PC-3 (cell line): ENCODE measurements around the gene CRABP2. TPM values are rescaled to one million over a fixed set of nuclear protein-coding genes. Genes with fewer than 3 reads are reported as not detected.

Experiments used
- ATAC-seq: fragments of 200-7000 bp; cut with Tn5 transposase; 2 replicates; pipeline ENCODE4 v1.9.1; 2020; ENCODE audit warnings: mild to moderate bottlenecking, moderate library complexity
- BruUV-seq: library from RNA; stranded (reverse); fragments of 400-500 nt; replicated peaks from 2 replicates; lab custom pipeline; 2021; lab: Mats Ljungman, UMichigan
- CTCF ChIA-PET: fragments of 300-600 bp; sonication (Branson Sonifier 250); formaldehyde crosslinking; loops from one replicate; lab custom pipeline; 2022; ENCODE audit warnings: antibody characterized with exemption; lab: Charles Lee
- POLR2A ChIA-PET: fragments of 300-600 bp; sonication (Branson Sonifier 250); formaldehyde crosslinking; loops from one replicate; lab custom pipeline; 2022; ENCODE audit warnings: antibody characterized with exemption; ENCODE audit not compliant: unreplicated experiment; lab: Charles Lee
- DNase-seq: peaks from one replicate; pipeline ENCODE4 v3.0.0-alpha.2; 2015
- H2AFZ ChIP-seq: fragments of 300-600 bp; sonication (generic); 2 replicates; pipeline ENCODE4 v1.6.0; 2016; ENCODE audit warnings: antibody characterized with exemption, low read length
- H3F3A ChIP-seq: fragments of 300-600 bp; sonication (generic); one replicate; pipeline ENCODE4 v1.6.0; 2017; ENCODE audit warnings: antibody characterized with exemption, low read length, control low read depth, mild to moderate bottlenecking; ENCODE audit not compliant: unreplicated experiment
- H3K27ac ChIP-seq: fragments of 300-600 bp; sonication (generic); 2 replicates; pipeline ENCODE4 v1.5.1; 2016; ENCODE audit warnings: mild to moderate bottlenecking, low read length
- H3K27me3 ChIP-seq: fragments of 300-600 bp; sonication (generic); 2 replicates; pipeline ENCODE4 v1.6.1; 2016; ENCODE audit warnings: low read length, mixed read lengths
- H3K36me3 ChIP-seq: fragments of 300-600 bp; sonication (generic); 2 replicates; pipeline ENCODE4 v1.6.1; 2016; ENCODE audit warnings: low read depth, mixed run types, low read length, mixed read lengths
- H3K4me1 ChIP-seq: fragments of 300-600 bp; sonication (generic); 2 replicates; pipeline ENCODE4 v1.5.1; 2016; ENCODE audit warnings: low read length; ENCODE audit not compliant: insufficient read depth
- H3K4me2 ChIP-seq: fragments of 300-600 bp; sonication (generic); 2 replicates; pipeline ENCODE4 v1.6.0; 2016; ENCODE audit warnings: low read length
- H3K4me3 ChIP-seq: fragments of 300-600 bp; sonication (generic); 2 replicates; pipeline ENCODE4 v1.5.1; 2016; ENCODE audit warnings: mild to moderate bottlenecking, low read length, mixed read lengths
- H3K79me2 ChIP-seq: fragments of 300-600 bp; sonication (generic); 2 replicates; pipeline ENCODE4 v1.6.1; 2017; ENCODE audit warnings: low read length, mixed read lengths
- H3K9ac ChIP-seq: fragments of 300-600 bp; sonication (generic); 2 replicates; pipeline ENCODE4 v1.6.0; 2016; ENCODE audit warnings: mild to moderate bottlenecking, low read length
- H3K9me2 ChIP-seq: fragments of 300-600 bp; sonication (generic); replicated peaks from 2 replicates; pipeline ENCODE4 v1.6.1; 2016; ENCODE audit warnings: mixed run types, low read length, mixed read lengths
- H3K9me3 ChIP-seq: fragments of 300-600 bp; sonication (generic); 2 replicates; pipeline ENCODE4 v1.6.1; 2016; ENCODE audit warnings: low read length, mixed read lengths
- H4K20me1 ChIP-seq: fragments of 300-600 bp; sonication (generic); 2 replicates; pipeline ENCODE4 v1.6.1; 2016; ENCODE audit warnings: low read length, mixed read lengths
- CTCF ChIP-seq: fragments of 300-600 bp; sonication (generic); conservative IDR thresholded peaks from 2 replicates; pipeline ENCODE4 v1.5.1; 2017; ENCODE audit warnings: antibody characterized with exemption, low read depth, mild to moderate bottlenecking, low read length
- EZH2 ChIP-seq: fragments of 300-600 bp; sonication (generic); IDR thresholded peaks from one replicate; pipeline ENCODE4 v1.6.1; 2017; ENCODE audit warnings: antibody characterized with exemption, mild to moderate bottlenecking, low read length; ENCODE audit not compliant: unreplicated experiment
- EZH2phosphoT487 ChIP-seq: fragments of 300-600 bp; sonication (generic); IDR thresholded peaks from 2 replicates; pipeline ENCODE4 v1.6.1; 2018; ENCODE audit warnings: mild to moderate bottlenecking, antibody characterized with exemption, low read length, borderline replicate concordance
- intact Hi-C: fragments of 100-400 bp; cut with micrococcal nuclease; formaldehyde crosslinking; loops from 2 replicates; pipeline ENCODE4 v1.9.0; 2023
- total RNA-seq: library from RNA; depleted of rRNA; stranded (reverse); fragments of >200 nt; gene quantifications from 2 replicates; pipeline ENCODE4 v1.2.3, GENCODE V29; 2014

Gene CRABP2
- total RNA-seq, 1 experiment from 2014 or later = 120 TPM

- CTCF ChIA-PET = interaction anchor here (0.6 to 3.4 kb wide), 8 partner anchors 12 to 257 kb away, joined by 3 to 37 read pairs (median 6); partner anchors contain the start of genes ISG20L2, METTL25B and MRPL24
- Histone ChIP-seq H3K4me1 (peaks cover 28% of the 10 kb centered on the region), H3K9me3 (no peaks in the 10 kb centered on the region), H3K27ac (no peak within 1 kb of the TSS), H3K36me3 (0 out of 2 replicates have a peak, but pooled peaks cover 3% of the 10 kb centered on the region), H3K27me3 (no peaks in the 10 kb centered on the region), H4K20me1 (no peaks in the 10 kb centered on the region), H3K79me2 (peaks cover 20% of the 10 kb centered on the region), H3F3A (no peaks in the 10 kb centered on the region), H3K9ac (peak within 1 kb of the TSS; percentile 67), H3K4me3 (peak within 1 kb of the TSS; percentile 64), H3K9me2 (no peaks in the 10 kb centered on the region), H3K4me2 (peak within 1 kb of the TSS; percentile 93), H2AFZ (peak within 1 kb of the TSS; percentile 84)
- ATAC-seq (peak; percentile 75), DNase-seq (peak; percentile 76)
- TSS peak; percentile 32 for BruUV-seq
- intact Hi-C loops = loop anchor here (1.0 kb wide), 1 partner anchor 17 kb away; no protein-coding TSS in a partner anchor
- POLR2A ChIA-PET = interaction anchor here (0.5 to 1.1 kb wide), 5 partner anchors 14 to 28 kb away, joined by 3 to 18 read pairs (median 8); no protein-coding TSS in a partner anchor
- no peak for TF ChIP-seq EZH2phosphoT487
- no peak for TF ChIP-seq EZH2
- TF ChIP-seq CTCF = no peak
These were observed 28.4 kb downstream of the CRABP2 start, which contains the start of gene NES for GRCh38 chr1:156676820-156677615. Gene NES, minus strand, starts transcription at chr1:156677407. Its CDS starts 143 bp downstream, at chr1:156677264.

- Histone ChIP-seq H3K27me3 (no peaks in the 10 kb centered on the region), H3K4me3 (peak overlapping the region; percentile 64), H3K36me3 (0 out of 2 replicates have a peak, but pooled peaks cover 3% of the 10 kb centered on the region), H3F3A (no peaks in the 10 kb centered on the region), H3K9me3 (no peaks in the 10 kb centered on the region), H3K4me1 (peaks cover 28% of the 10 kb centered on the region), H4K20me1 (no peaks in the 10 kb centered on the region), H3K4me2 (peak overlapping the region; percentile 93), H3K9ac (peak overlapping the region; percentile 67), H2AFZ (peak overlapping the region; percentile 84), H3K79me2 (peaks cover 20% of the 10 kb centered on the region), H3K9me2 (no peaks in the 10 kb centered on the region), H3K27ac (no peak overlapping the region)
- DNase-seq (no peak), ATAC-seq (peak; percentile 43)
- BruUV-seq = no TSS peak
- ChIA-PET CTCF (interaction anchor here (0.6 to 3.4 kb wide), 7 partner anchors 13 to 258 kb away, joined by 3 to 37 read pairs (median 7); partner anchors contain the start of gene MRPL24), POLR2A (interaction anchor here (0.5 to 1.1 kb wide), 6 partner anchors 14 to 53 kb away, joined by 3 to 18 read pairs (median 6); partner anchors contain the start of gene ISG20L2)
- TF ChIP-seq EZH2 (no peak), CTCF (no peak), EZH2phosphoT487 (no peak)
- intact Hi-C loops = no loop called here
These were observed 29.1 kb downstream of the CRABP2 start for GRCh38 chr1:156676114-156676819.
